HG03378 (cell line): ENCODE results near the gene LHPP.

Experiments used
- ATAC-seq: cut with Tn5 transposase; IDR thresholded peaks from one replicate; pipeline ENCODE4 v1.9.1; 2021; ENCODE audit warnings: mild to moderate bottlenecking, moderate library complexity; ENCODE audit not compliant: unreplicated experiment

Gene LHPP

GRCh38 chr10:124495725-124496124, 34.1 kb downstream of the LHPP start:
- no peak for ATAC-seq

DNA sequence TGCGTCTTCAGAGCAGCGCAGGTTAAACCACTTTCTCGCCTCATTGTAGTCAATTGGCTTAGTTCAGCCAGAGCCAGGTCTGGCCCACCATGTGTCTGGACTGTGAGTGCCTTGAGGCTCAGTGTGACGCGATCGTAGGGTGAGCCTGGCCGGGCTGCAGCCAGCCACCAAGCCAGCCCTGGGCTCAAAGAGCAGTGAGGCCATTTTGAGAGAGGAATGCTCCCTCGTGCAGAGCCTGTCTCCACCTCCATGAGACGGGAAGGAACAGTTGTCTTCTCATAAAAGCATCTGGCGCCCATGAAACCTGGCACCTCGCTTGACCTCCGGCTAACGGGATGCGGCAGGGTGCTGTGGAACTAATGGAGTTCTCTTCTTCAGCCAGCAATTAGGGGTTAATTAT, 34.5 kb downstream of the LHPP start:
- no peak for ATAC-seq

DNA sequence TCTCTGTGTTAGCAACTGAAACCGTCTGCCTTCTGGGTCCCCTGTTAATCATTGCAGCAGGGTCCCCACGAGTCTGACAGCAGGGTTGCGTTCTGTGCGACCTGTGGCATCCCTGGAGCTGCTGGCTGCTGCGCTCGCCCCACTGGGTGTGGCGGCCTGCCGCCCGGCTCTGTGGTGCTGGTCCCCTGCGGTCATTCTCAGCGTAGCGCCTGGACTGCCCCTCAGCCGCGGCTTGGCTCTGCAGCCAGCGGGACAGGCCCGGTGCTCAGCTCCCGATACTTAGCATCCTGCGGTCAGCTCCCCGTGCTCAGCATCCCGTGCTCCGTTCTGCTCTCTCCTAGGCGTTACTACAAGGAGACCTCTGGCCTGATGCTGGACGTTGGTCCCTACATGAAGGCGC, 35.0 kb downstream of the LHPP start:
- no peak for ATAC-seq

DNA sequence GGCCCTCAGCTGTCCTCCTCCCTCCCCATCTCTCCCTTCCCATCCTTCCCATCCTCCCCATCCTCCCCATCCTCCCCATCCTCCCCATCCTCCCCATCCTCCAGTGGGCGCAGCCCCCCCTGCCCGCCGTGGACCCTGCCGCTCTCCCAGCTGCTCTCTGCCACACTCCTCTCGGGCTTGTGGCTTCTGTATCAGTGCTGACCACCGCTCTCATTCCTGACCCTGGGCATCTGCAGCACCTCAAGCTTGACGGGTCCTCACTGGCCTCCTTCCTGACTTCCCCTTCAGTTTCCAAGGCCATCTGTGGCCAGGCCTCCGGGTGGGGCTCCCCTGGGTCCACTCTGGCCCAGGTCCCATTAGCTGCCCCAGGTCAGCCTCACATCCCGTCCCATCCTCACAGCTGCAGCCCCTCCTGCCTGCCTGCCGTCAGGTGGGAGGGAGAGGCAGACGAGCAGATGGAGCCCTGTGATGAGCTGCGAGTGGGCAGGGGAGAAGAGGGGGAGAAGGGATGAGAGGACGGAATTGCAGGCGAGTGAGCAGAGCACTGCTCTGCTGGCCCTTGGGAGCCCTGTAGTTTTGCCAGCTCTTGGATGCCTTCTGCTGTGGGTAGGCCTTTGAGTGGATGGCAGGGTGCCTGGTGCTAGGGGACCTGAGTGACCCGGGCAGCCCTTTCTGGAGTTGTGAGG, 35.7 kb downstream of the LHPP start:
- ATAC-seq = no peak

- no peak for ATAC-seq
Measured at GRCh38 chr10:124498056-124498455, 36.4 kb downstream of the LHPP start.

DNA sequence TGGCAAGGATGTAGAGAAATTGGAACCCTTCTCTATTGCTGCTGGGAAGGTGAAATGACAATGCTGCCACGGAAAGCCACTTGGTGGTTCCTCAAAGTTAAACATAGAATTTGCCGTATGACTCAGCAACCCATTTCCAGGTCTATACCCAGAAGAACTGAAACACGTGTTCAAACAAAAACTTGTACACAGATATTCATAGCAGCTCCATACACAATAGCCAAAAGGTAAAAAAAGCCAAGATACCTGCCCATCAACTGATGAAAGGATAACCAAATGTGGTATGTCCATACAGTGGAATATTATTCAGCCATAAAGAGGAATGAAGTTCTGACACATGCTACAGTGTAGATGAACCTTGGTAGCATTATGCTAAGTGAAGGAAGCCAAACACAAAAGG, 39.1 kb downstream of the LHPP start:
- no peak for ATAC-seq

- no peak for ATAC-seq
Measured at GRCh38 chr10:124504711-124505110, 43.1 kb downstream of the LHPP start.

GRCh38 chr10:124505279-124505678, 43.7 kb downstream of the LHPP start:
- no peak for ATAC-seq

GRCh38 chr10:124508070-124508667, 46.5 kb downstream of the LHPP start:
- no peak for ATAC-seq

- ATAC-seq = no peak
Measured at GRCh38 chr10:124508907-124509454, 47.4 kb downstream of the LHPP start.

DNA sequence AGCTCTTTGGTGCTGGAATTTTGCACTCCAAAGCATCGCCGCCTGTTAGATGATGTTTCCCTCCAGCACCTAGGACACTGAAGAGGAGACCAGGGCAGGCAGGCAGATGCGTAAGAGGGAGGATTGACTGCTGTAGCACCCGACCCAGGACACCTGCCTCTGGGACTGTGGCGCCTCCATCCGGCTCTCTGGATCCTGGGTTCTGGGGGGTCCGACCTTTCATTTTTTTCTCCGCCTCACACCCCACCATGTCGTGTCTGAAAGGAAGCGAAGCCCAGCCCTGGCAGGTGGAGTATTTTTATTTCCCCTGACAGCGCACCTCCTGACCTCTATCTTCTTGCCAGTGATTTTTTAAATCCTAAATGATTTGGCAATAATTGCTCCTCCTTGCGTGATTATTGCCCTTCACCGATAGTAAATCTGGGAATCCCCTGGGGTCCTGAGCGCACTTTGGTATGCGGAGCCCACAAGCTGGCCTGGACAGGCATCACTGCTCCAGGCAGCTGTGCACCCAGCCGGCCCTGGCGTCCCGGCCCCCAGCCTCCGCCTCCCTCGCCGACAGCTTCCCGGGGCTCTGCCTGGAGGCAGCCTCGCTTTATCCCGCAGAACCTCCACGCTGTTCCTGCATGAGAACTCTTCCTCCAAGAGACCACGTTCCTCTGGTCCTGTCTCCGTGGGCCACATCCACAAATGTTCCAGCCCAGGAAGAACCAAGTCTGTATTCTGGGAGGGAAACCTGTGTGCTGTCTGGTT, 48.4 kb downstream of the LHPP start:
- ATAC-seq = no peak

DNA sequence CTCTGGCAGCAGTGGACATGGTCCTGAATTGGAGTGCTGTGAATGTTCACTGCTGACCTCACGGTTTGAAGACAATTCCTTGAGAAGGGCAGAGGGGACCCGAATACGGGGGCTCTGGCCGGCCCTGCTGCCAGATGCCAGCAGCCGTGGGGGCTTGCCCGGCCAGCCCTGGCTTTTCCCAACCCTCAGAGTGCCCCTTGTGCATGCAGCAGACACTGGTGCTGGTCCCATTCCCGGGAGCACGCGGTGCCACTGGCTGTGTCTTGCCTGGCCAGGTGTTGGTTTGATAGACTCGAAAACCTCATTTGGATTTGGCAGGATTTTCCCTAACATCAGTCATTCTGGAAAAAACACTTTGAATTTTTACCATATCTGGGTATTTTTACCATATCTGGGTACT, 49.1 kb downstream of the LHPP start:
- ATAC-seq = no peak

DNA sequence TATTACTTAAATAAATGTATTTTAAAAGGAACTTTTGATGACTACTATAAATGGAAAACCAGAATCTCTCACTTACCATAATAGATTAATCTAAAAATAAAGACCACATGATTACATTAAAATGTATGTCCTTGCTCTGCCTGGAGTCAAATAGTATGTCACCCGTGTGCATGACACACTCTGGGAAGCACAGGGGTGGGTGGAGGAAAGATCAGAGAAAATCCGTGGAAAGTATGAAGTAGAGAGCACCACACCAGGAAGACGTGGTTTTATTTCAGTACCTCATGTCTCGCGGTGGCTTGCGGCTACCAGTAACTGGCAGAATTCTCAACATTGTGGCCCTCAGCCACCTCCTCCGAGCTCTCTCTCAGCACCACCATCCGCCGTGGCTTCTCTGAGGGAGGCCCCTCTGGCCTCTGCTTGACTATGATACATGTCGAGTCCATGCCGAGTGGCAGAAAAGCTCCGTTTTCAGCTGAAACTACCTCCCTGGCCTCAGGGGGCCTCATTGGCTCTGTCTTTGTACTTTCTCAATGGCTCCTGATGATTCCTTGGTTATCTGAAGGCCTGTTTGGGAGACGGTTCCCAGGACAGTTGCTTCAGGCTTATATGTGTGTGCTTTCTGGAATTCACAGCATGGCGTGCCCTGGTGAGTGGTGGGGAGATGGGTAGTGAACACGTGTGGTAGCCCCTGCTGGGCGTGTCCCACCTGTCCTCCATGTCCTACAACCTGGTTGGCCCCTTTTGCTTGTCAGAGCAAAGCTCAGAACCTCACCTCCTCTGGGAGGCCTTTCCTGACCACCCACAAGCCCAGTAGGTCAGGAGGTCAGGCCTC, 49.8 kb downstream of the LHPP start:
- ATAC-seq = no peak

- ATAC-seq = no peak
Measured at GRCh38 chr10:124512040-124512428, 50.4 kb downstream of the LHPP start.

GRCh38 chr10:124512600-124512999, 51.0 kb downstream of the LHPP start:
- ATAC-seq = no peak

- ATAC-seq = no peak
Measured at GRCh38 chr10:124515244-124515970, 53.8 kb downstream of the LHPP start.

GRCh38 chr10:124516181-124516580, 54.6 kb downstream of the LHPP start:
- ATAC-seq = no peak

GRCh38 chr10:124516746-124517397, 55.2 kb downstream of the LHPP start:
- no peak for ATAC-seq

DNA sequence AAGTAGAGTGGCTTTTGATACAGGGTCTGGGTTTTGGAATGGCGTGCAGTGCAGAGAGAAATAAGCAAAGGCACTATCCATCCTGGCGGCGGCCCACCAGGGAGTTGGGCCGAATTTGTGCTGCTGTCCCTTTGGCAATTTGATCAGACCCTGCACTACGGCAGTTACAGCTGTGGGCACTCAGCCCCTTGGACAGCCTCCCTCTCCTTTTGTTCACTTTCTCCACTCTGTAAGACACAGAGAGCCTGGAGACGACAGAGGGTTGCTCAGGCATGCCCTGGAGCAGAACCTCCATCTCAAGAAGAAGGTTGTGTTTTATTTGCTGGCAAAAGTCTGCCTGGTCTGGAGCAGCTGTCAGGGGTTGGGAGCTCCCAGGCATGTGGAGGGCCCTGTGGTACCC, 55.8 kb downstream of the LHPP start:
- ATAC-seq = no peak

GRCh38 chr10:124517931-124518330, 56.3 kb downstream of the LHPP start:
- no peak for ATAC-seq
